ENCODE results near the gene RARS1.
A peak's percentile ranks its signal among the peaks of the same experiment; 100 is the strongest.

RARS1 gene

GRCh38 chr5:168486136-168486879, at the start of gene RARS1:
TSS of gene RARS1 (plus strand) at chr5:168486471. CDS start at chr5:168486499, 28 bp downstream.
- Histone ChIP-seq H3K9me3 (ENCODE audit: control insufficient read depth in 2 of 2, low read length in 2 of 2) (no peaks in the 10 kb centered on the region), H3K36me3 (ENCODE audit: control insufficient read depth in 2 of 2, insufficient read depth in 2 of 2, low read length in 2 of 2) (peaks cover 26 to 28% of the 10 kb centered on the region in 2 donors), H3K4me3 (ENCODE audit: low read length in 2 of 2) (peak within 1 kb of the TSS; percentile 96 to 99), H3K27ac (ENCODE audit: low read depth in 2 of 2, low read length in 2 of 2) (peak within 1 kb of the TSS; percentile 62 to 77), H3K4me1 (ENCODE audit: control insufficient read depth in 2 of 2, insufficient read depth in 2 of 2, low read length in 2 of 2) (peaks cover 7% of the 10 kb centered on the region in 2 donors), H3K9ac (ENCODE audit: low read depth in 1 of 2, low read length in 2 of 2) (peak within 1 kb of the TSS; percentile 86 to 88), H3K27me3 (ENCODE audit: control insufficient read depth in 2 of 2, insufficient read depth in 2 of 2, low read length in 2 of 2) (no peaks in the 10 kb centered on the region)

- H3K9ac ChIP-seq (ENCODE audit: low read depth in 1 of 2, low read length in 2 of 2), result no peak overlapping the region
These were observed 47.9 kb upstream of the RARS1 start for GRCh38 chr5:168438349-168438748.

GRCh38 chr5:168443533-168443932, 42.7 kb upstream of the RARS1 start:
- Histone ChIP-seq H3K9me3 (ENCODE audit: control insufficient read depth in 2 of 2, low read length in 2 of 2) (no peaks in the 10 kb centered on the region), H3K36me3 (ENCODE audit: control insufficient read depth in 2 of 2, insufficient read depth in 2 of 2, low read length in 2 of 2) (peaks cover 0 to 16% of the 10 kb centered on the region in 2 donors), H3K9ac (ENCODE audit: low read depth in 1 of 2, low read length in 2 of 2) (no peak overlapping the region), H3K27ac (ENCODE audit: low read depth in 2 of 2, low read length in 2 of 2) (no peak overlapping the region), H3K4me1 (ENCODE audit: control insufficient read depth in 2 of 2, insufficient read depth in 2 of 2, low read length in 2 of 2) (no peaks in the 10 kb centered on the region), H3K4me3 (ENCODE audit: low read length in 2 of 2) (no peak overlapping the region), H3K27me3 (ENCODE audit: control insufficient read depth in 2 of 2, insufficient read depth in 2 of 2, low read length in 2 of 2) (no peaks in the 10 kb centered on the region)

More at GRCh38 chr5:168438349-168438748, 47.9 kb upstream of the RARS1 start:
- Histone ChIP-seq H3K27ac (ENCODE audit: low read depth in 2 of 2, low read length in 2 of 2) (no peak overlapping the region), H3K36me3 (ENCODE audit: control insufficient read depth in 2 of 2, insufficient read depth in 2 of 2, low read length in 2 of 2) (peaks cover 0 to 5% of the 10 kb centered on the region in 2 donors), H3K9me3 (ENCODE audit: control insufficient read depth in 2 of 2, low read length in 2 of 2) (no peaks in the 10 kb centered on the region), H3K27me3 (ENCODE audit: control insufficient read depth in 2 of 2, insufficient read depth in 2 of 2, low read length in 2 of 2) (no peaks in the 10 kb centered on the region), H3K4me1 (ENCODE audit: control insufficient read depth in 2 of 2, insufficient read depth in 2 of 2, low read length in 2 of 2) (no peaks in the 10 kb centered on the region), H3K4me3 (ENCODE audit: low read length in 2 of 2) (no peak overlapping the region)

GRCh38 chr5:168443950-168444700, 42.1 kb upstream of the RARS1 start:
- Histone ChIP-seq H3K27ac (ENCODE audit: low read depth in 2 of 2, low read length in 2 of 2) (no peak overlapping the region), H3K36me3 (ENCODE audit: control insufficient read depth in 2 of 2, insufficient read depth in 2 of 2, low read length in 2 of 2) (peaks cover 0 to 16% of the 10 kb centered on the region in 2 donors), H3K27me3 (ENCODE audit: control insufficient read depth in 2 of 2, insufficient read depth in 2 of 2, low read length in 2 of 2) (no peaks in the 10 kb centered on the region), H3K9ac (ENCODE audit: low read depth in 1 of 2, low read length in 2 of 2) (no peak overlapping the region), H3K4me3 (ENCODE audit: low read length in 2 of 2) (no peak overlapping the region), H3K4me1 (ENCODE audit: control insufficient read depth in 2 of 2, insufficient read depth in 2 of 2, low read length in 2 of 2) (no peaks in the 10 kb centered on the region), H3K9me3 (ENCODE audit: control insufficient read depth in 2 of 2, low read length in 2 of 2) (no peaks in the 10 kb centered on the region)

- Histone ChIP-seq H3K4me3 (ENCODE audit: low read length in 2 of 2) (no peak overlapping the region), H3K27me3 (ENCODE audit: control insufficient read depth in 2 of 2, insufficient read depth in 2 of 2, low read length in 2 of 2) (no peaks in the 10 kb centered on the region), H3K36me3 (ENCODE audit: control insufficient read depth in 2 of 2, insufficient read depth in 2 of 2, low read length in 2 of 2) (peaks cover 2 to 16% of the 10 kb centered on the region in 2 donors), H3K4me1 (ENCODE audit: control insufficient read depth in 2 of 2, insufficient read depth in 2 of 2, low read length in 2 of 2) (no peaks in the 10 kb centered on the region), H3K9me3 (ENCODE audit: control insufficient read depth in 2 of 2, low read length in 2 of 2) (no peaks in the 10 kb centered on the region), H3K9ac (ENCODE audit: low read depth in 1 of 2, low read length in 2 of 2) (no peak overlapping the region), H3K27ac (ENCODE audit: low read depth in 2 of 2, low read length in 2 of 2) (no peak overlapping the region)
These were observed 39.2 kb upstream of the RARS1 start for GRCh38 chr5:168446983-168447619.

GRCh38 chr5:168447808-168448207, 38.5 kb upstream of the RARS1 start:
- H3K4me1 ChIP-seq (ENCODE audit: control insufficient read depth in 2 of 2, insufficient read depth in 2 of 2, low read length in 2 of 2), result no peaks in the 10 kb centered on the region
- peaks cover 2 to 15% of the 10 kb centered on the region in 2 donors for H3K36me3 ChIP-seq (ENCODE audit: control insufficient read depth in 2 of 2, insufficient read depth in 2 of 2, low read length in 2 of 2)

GRCh38 chr5:168449166-168449565, 37.1 kb upstream of the RARS1 start:
- Histone ChIP-seq H3K4me3 (ENCODE audit: low read length in 2 of 2) (no peak overlapping the region), H3K27me3 (ENCODE audit: control insufficient read depth in 2 of 2, insufficient read depth in 2 of 2, low read length in 2 of 2) (no peaks in the 10 kb centered on the region), H3K4me1 (ENCODE audit: control insufficient read depth in 2 of 2, insufficient read depth in 2 of 2, low read length in 2 of 2) (no peaks in the 10 kb centered on the region), H3K9ac (ENCODE audit: low read depth in 1 of 2, low read length in 2 of 2) (no peak overlapping the region), H3K9me3 (ENCODE audit: control insufficient read depth in 2 of 2, low read length in 2 of 2) (no peaks in the 10 kb centered on the region), H3K27ac (ENCODE audit: low read depth in 2 of 2, low read length in 2 of 2) (no peak overlapping the region), H3K36me3 (ENCODE audit: control insufficient read depth in 2 of 2, insufficient read depth in 2 of 2, low read length in 2 of 2) (peaks cover 2 to 8% of the 10 kb centered on the region in 2 donors)

More at GRCh38 chr5:168447808-168448207, 38.5 kb upstream of the RARS1 start:
- H3K9ac ChIP-seq (ENCODE audit: low read depth in 1 of 2, low read length in 2 of 2), result no peak overlapping the region
- H3K9me3 ChIP-seq (ENCODE audit: control insufficient read depth in 2 of 2, low read length in 2 of 2), result no peaks in the 10 kb centered on the region
- H3K27me3 ChIP-seq (ENCODE audit: control insufficient read depth in 2 of 2, insufficient read depth in 2 of 2, low read length in 2 of 2), result no peaks in the 10 kb centered on the region
- H3K4me3 ChIP-seq (ENCODE audit: low read length in 2 of 2), result no peak overlapping the region
- no peak overlapping the region for H3K27ac ChIP-seq (ENCODE audit: low read depth in 2 of 2, low read length in 2 of 2)

GRCh38 chr5:168451565-168451964, 34.7 kb upstream of the RARS1 start:
- H3K4me3 ChIP-seq (ENCODE audit: low read length in 2 of 2), result no peak overlapping the region
- no peaks in the 10 kb centered on the region for H3K27me3 ChIP-seq (ENCODE audit: control insufficient read depth in 2 of 2, insufficient read depth in 2 of 2, low read length in 2 of 2)
- H3K9me3 ChIP-seq (ENCODE audit: control insufficient read depth in 2 of 2, low read length in 2 of 2), result no peaks in the 10 kb centered on the region
- H3K9ac ChIP-seq (ENCODE audit: low read depth in 1 of 2, low read length in 2 of 2), result no peak overlapping the region
- no peaks in the 10 kb centered on the region for H3K4me1 ChIP-seq (ENCODE audit: control insufficient read depth in 2 of 2, insufficient read depth in 2 of 2, low read length in 2 of 2)
- H3K36me3 ChIP-seq (ENCODE audit: control insufficient read depth in 2 of 2, insufficient read depth in 2 of 2, low read length in 2 of 2), result peaks cover 7 to 8% of the 10 kb centered on the region in 2 donors
- H3K27ac ChIP-seq (ENCODE audit: low read depth in 2 of 2, low read length in 2 of 2), result no peak overlapping the region

- Histone ChIP-seq H3K9me3 (ENCODE audit: control insufficient read depth in 2 of 2, low read length in 2 of 2) (no peaks in the 10 kb centered on the region), H3K27ac (ENCODE audit: low read depth in 2 of 2, low read length in 2 of 2) (no peak overlapping the region), H3K4me3 (ENCODE audit: low read length in 2 of 2) (no peak overlapping the region), H3K4me1 (ENCODE audit: control insufficient read depth in 2 of 2, insufficient read depth in 2 of 2, low read length in 2 of 2) (no peaks in the 10 kb centered on the region), H3K27me3 (ENCODE audit: control insufficient read depth in 2 of 2, insufficient read depth in 2 of 2, low read length in 2 of 2) (no peaks in the 10 kb centered on the region), H3K36me3 (ENCODE audit: control insufficient read depth in 2 of 2, insufficient read depth in 2 of 2, low read length in 2 of 2) (peaks cover 18 to 20% of the 10 kb centered on the region in 2 donors), H3K9ac (ENCODE audit: low read depth in 1 of 2, low read length in 2 of 2) (no peak overlapping the region)
These were observed 31.1 kb upstream of the RARS1 start for GRCh38 chr5:168455201-168455600.

- no peak overlapping the region for H3K27ac ChIP-seq (ENCODE audit: low read depth in 2 of 2, low read length in 2 of 2)
- H3K36me3 ChIP-seq (ENCODE audit: control insufficient read depth in 2 of 2, insufficient read depth in 2 of 2, low read length in 2 of 2), result peaks cover 22 to 26% of the 10 kb centered on the region in 2 donors
- no peaks in the 10 kb centered on the region for H3K9me3 ChIP-seq (ENCODE audit: control insufficient read depth in 2 of 2, low read length in 2 of 2)
- no peaks in the 10 kb centered on the region for H3K4me1 ChIP-seq (ENCODE audit: control insufficient read depth in 2 of 2, insufficient read depth in 2 of 2, low read length in 2 of 2)
- H3K9ac ChIP-seq (ENCODE audit: low read depth in 1 of 2, low read length in 2 of 2), result no peak overlapping the region
- H3K4me3 ChIP-seq (ENCODE audit: low read length in 2 of 2), result no peak overlapping the region
- no peaks in the 10 kb centered on the region for H3K27me3 ChIP-seq (ENCODE audit: control insufficient read depth in 2 of 2, insufficient read depth in 2 of 2, low read length in 2 of 2)
These were observed 28.7 kb upstream of the RARS1 start for GRCh38 chr5:168457542-168457941.

All from mucosa of rectum (tissue), 2 donors.